Dermis blood vessel endothelial cell (primary cell): ENCODE data around the gene COX6B2. TPM values are rescaled to one million over a fixed set of nuclear protein-coding genes. Genes with fewer than 3 reads are reported as not detected.
"Not testable (repeated sequence)": the region's sequence is repeated elsewhere in the genome, so short reads cannot be mapped to it uniquely, and the experiment has no call there.

Experiments used
- DNase-seq: peaks from one replicate; pipeline ENCODE4 v3.0.0; 2010
- total RNA-seq: library from RNA; depleted of rRNA; stranded (reverse); fragments of >200 nt; gene quantifications from 2 replicates; pipeline ENCODE4 v1.2.3, GENCODE V29; 2014

COX6B2 gene
- total RNA-seq, 1 donor from 2014 or later = not detected

DNA sequence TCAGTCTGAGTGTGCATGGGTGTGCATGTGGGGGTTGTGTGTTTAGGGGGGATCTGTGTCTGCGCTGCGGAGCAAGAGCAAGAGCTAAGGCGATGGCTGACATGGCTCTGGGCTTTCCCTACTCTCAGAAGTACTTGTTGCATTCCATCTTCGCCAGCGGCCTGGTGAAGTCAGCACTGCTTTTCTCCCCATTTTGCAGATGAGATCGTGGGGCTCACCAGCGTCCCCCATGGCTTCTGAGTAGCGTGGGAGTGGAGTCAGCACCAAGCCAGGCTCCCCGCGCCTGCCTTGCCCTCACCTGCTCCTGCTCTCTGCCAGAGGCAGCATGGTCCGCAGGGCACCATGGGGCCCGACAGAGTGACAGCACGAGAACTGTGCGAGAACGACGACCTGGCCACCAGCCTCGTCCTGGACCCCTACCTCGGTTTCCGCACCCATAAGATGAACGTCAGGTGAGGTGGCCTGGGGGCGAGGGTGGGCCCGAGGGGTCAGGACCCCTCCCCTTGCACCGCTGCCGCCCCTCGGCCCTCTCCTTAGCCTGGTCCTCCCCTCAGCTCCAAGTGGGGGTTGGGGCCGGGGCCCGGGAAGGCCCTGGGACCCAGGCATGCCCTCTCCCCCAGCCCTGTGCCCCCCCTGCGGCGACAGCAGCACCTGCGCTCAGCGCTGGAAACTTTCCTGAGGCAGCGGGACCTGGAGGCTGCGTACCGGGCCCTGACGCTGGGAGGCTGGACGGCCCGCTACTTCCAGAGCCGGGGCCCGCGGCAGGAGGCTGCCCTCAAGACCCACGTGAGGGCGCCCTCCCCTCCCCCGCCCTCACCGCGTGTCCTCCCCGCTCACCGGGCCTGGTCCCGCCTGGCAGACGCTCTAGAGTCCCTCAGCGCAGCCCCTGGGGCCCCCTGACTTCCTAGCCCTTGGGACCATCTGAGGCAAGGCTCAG lies 12.7 kb downstream of the COX6B2 start:
- DNase-seq = no peak

DNA sequence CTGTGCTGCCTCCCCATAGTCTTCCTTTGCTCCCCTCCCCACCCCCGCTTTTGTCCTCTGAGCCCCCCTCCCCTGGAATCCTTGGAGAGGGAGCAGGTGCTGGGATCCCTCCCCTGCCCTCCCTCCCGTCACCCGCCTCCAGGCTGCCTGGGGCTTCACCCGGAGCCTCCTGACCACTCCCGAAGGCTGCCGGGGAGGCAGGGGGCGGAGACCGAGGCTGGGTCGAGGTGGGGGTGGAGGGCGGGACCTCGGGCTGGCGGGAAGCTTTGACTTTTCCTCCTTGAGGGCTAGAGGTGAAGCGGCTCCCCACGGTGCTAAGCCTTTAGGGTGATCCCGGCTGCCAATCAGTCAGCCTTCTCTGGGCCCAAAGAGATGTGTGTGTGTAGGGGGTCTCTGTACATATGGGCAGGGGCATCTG lies 13.3 kb downstream of the COX6B2 start:
- DNase-seq = peak; percentile 53

- DNase-seq = peak; percentile 33
Measured at GRCh38 chr19:55340784-55341147, 13.8 kb downstream of the COX6B2 start.

DNA sequence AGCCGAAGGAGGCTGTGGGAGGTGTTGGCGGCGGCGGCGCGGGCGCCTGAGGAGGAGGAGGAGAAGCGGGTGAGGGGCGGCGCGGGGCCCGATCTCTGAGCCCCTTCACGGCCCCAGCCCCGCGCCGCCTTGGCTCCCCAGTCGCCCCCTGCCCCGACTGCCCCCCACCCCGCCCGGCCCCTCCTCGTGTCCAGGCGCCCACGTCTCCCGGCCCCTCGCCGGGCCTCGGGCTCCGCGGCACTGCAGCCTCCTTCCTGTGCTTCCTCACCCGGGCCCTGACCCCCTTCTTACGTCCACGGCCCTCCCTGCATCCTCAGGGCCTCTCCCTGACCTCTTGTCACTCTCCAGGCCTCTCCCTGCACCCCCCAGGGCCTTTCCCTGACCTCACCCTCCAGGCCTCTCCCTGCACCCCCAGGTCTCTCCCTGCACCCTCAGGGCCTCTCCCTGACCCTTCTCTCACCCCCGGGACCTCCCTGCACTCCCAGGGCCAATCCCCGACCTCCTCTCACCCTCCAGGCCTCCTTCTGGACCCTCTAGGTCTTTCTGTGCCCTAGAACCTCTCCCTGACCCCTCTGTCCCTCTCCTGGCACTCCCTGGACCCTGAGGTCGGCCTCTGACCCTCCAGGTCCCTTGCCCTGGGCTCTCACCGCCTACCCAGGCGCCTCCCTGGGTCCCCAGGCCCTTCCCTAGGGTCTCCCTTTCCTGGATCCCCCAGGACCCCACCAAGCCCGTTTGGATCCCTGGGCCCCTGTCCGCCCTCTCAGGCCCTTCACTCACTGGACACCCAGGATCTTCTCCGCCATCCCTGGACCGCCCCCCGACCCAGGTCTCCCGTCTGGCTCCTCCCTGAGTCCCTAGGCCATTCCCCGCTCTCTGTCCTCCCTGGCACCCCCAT lies 14.4 kb downstream of the COX6B2 start:
- peak; percentile 19 for DNase-seq

- peak; percentile 100 for DNase-seq
Measured at GRCh38 chr19:55339105-55339888, 15.2 kb downstream of the COX6B2 start, which contains the start of gene KMT5C. Gene KMT5C (plus strand): TSS chr19:55339876. CDS start chr19:55341937, 2,061 bp downstream.

GRCh38 chr19:55336101-55336500 lies 18.4 kb downstream of the COX6B2 start:
- DNase-seq = peak; percentile 18

DNA sequence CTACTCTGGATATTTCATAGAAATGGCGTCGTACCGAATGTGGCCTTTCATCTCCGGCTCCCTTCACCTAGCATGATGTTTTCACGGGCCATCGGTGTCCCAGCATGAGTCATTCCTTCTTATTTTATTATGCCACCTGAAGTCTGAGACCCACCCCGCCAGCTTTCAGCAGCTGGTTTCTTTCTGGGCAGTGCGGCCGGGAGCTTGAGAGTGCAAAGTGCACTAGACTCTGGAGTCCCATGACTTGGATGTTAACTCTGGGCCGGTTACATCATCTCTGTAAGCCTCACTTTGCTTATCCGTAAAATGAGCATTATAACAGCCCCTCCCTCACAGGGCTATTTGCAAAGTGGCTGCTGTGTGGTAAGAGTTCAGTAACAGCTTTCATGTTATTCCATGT lies 20.6 kb downstream of the COX6B2 start:
- DNase-seq = no peak

- not testable (repeated sequence) for DNase-seq
Measured at GRCh38 chr19:55329791-55330190, 24.7 kb downstream of the COX6B2 start.

- DNase-seq = peak; percentile 24
Measured at GRCh38 chr19:55328774-55329318, 25.7 kb downstream of the COX6B2 start.

- DNase-seq = no peak
Measured at GRCh38 chr19:55325172-55325571, 29.3 kb downstream of the COX6B2 start, which contains the start of gene TMEM150B. Gene TMEM150B (minus strand): TSS chr19:55325341. CDS start chr19:55321036, 4,305 bp downstream.

DNA sequence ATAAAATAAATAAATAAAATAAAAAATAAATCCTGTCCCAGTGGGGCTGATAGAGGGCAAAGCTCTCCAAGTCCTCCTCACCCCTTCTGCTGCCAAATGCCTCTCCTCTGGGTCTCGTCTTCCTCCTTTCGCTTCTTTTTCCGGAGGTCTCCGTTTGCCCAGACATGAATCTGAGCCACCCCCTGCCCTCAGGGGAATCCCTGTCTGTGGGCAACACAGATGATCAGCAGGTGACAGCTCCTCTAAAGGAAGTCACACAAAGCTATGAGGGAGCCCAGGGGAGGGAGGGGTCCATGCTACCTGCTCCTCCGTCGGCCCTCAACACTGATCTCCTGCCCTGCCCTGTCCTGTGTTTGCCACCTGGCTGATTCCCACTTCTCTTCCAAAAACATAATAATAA lies 29.9 kb downstream of the COX6B2 start:
- no peak for DNase-seq

DNA sequence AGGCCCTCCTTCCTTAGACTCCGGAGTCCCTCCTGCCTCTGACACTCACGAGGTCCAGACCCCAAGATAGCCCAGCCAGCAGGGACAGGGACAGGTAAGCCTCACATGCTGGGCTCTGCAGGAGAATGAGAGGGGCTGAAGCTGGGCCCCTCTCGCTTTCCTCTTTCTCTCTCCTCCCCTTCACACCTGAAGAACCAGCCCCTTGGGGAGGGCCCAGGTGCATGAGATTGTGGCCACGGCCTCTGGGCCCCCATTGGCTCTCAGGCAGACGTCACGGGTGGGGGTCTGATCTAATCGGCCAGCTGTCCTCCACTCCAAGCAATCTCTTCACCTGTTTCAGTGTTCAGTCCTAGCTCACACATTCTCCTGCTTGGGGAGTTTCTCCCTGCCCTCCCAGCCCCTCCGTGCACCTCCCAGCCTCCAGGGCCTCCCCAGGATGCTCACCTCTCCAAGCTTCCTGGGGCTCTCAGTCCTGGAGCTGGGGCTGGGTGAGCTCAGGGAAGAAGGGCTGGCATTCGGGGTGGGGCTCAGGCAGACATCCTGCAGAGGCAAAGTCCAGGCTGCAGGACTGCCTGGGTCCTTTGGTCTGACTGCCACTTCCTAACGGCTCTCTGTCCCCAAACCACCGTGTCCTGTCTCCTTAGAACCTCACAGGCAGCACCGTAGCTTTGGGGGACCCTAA lies 32.2 kb downstream of the COX6B2 start:
- DNase-seq = no peak

DNA sequence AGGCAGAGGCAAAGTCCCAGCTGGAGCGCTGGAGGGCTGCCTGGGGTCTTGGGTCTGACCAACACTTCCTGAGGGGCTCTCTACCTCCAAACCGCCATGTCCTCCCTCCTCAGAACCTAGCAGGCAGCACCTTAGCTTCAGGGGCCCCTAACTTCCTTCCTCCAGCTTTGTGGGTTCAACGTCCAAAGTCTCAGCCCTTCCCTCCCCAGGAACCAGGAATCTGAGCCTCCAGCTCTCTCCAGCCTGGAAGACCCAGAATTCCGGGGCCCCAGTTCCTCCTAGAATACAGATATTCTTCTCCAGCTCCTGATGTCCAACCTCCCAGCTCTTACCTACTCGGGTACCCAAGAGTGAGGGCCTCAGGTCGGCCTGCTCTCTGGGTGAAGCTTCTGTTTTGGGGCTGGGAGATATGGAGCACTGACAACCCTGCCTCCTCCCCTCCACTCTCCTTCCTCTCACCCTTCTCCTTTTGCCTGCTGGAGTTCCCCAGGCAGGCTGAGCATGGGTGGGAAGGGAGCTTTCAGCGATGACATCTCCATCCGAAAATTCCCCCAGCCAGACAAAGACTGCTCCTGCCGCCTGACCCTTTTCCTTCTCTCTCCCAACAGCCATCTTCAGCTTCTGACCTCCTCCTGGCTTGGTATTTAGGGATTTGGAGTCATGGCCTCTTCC lies 32.9 kb downstream of the COX6B2 start:
- DNase-seq = no peak

GRCh38 chr19:55320844-55321419 lies 33.6 kb downstream of the COX6B2 start:
- DNase-seq = no peak

DNA sequence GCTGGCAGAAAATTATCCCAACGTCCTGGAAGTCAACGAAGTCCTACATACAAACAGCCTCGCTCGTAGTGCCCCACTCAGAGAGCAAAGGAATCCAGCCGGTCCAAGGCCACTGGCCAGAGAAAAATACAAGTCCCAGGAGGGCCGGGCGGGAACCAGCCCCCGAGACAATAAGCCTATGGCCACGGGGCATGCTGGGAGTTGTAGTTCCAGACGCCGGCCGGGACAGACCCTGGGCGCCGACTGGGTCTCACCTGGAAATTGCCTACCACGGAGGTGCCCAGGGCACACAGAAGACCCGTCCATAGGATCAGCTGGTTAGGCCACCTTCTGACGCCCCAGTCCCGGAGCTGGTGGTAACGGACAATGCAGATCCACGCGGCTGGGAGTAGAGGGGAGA lies 34.7 kb downstream of the COX6B2 start:
- DNase-seq = peak; percentile 59

DNA sequence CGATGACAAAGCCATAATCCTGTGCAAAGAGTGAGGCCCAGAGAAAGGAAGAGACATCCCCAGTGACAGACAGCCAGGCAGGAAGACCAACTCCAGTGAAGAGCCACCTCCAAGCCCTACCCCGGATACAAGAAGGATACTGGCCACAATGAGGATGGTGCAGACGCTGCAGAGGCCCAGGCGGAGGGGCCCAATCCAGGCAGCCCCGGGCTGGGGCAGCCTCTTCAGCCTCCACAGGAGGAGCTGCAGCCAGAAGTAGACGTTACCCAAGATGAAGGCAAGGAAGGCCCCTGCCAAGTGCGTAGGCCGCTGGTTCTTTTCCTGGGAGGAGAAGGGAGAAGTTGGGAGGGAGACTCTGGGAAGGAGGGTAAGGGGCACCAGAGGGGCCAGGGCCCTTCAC lies 37.9 kb downstream of the COX6B2 start:
- DNase-seq = no peak

- no peak for DNase-seq
Measured at GRCh38 chr19:55315956-55316525, 38.5 kb downstream of the COX6B2 start.

- DNase-seq = no peak
Measured at GRCh38 chr19:55314396-55314795, 40.1 kb downstream of the COX6B2 start.

- no peak for DNase-seq
Measured at GRCh38 chr19:55312621-55313512, 41.7 kb downstream of the COX6B2 start.
